Measurements from ENCODE around the gene FMN1.

Gene FMN1

GRCh38 chr15:33154351-33155166 is 40.0 kb downstream of the FMN1 start:
- no peak for DNase-seq (ENCODE audit: low read depth, low spot score)

GRCh38 chr15:33153548-33153947 is 41.0 kb downstream of the FMN1 start:
- DNase-seq (ENCODE audit: low read depth, low spot score) = no peak

- no peak for DNase-seq (ENCODE audit: low read depth, low spot score)
Observed at GRCh38 chr15:33152502-33153109, 41.9 kb downstream of the FMN1 start.

GRCh38 chr15:33150971-33151370 is 43.5 kb downstream of the FMN1 start:
- DNase-seq (ENCODE audit: low read depth, low spot score) = no peak

GRCh38 chr15:33150431-33150941 is 44.0 kb downstream of the FMN1 start:
- DNase-seq (ENCODE audit: low read depth, low spot score) = no peak

- DNase-seq (ENCODE audit: low read depth, low spot score) = no peak
Observed at GRCh38 chr15:33149919-33150318, 44.6 kb downstream of the FMN1 start.

GRCh38 chr15:33148129-33148751 is 46.3 kb downstream of the FMN1 start:
- DNase-seq (ENCODE audit: low read depth, low spot score) = no peak

GRCh38 chr15:33146051-33146450 is 48.5 kb downstream of the FMN1 start:
- DNase-seq (ENCODE audit: low read depth, low spot score) = no peak

GRCh38 chr15:33145447-33145846 is 49.1 kb downstream of the FMN1 start:
- DNase-seq (ENCODE audit: low read depth, low spot score) = no peak

GRCh38 chr15:33142708-33143107 is 51.8 kb downstream of the FMN1 start:
- no peak for DNase-seq (ENCODE audit: low read depth, low spot score)

GRCh38 chr15:33138000-33138399 is 56.5 kb downstream of the FMN1 start:
- DNase-seq (ENCODE audit: low read depth, low spot score) = no peak

- no peak for DNase-seq (ENCODE audit: low read depth, low spot score)
Observed at GRCh38 chr15:33137101-33137500, 57.4 kb downstream of the FMN1 start.

GRCh38 chr15:33136353-33136752 is 58.2 kb downstream of the FMN1 start:
- no peak for DNase-seq (ENCODE audit: low read depth, low spot score)

GRCh38 chr15:33135355-33135781 is 59.1 kb downstream of the FMN1 start:
- no peak for DNase-seq (ENCODE audit: low read depth, low spot score)

- DNase-seq (ENCODE audit: low read depth, low spot score) = no peak
Observed at GRCh38 chr15:33132722-33133345, 61.7 kb downstream of the FMN1 start.

GRCh38 chr15:33132233-33132580 is 62.3 kb downstream of the FMN1 start:
- no peak for DNase-seq (ENCODE audit: low read depth, low spot score)

- no peak for DNase-seq (ENCODE audit: low read depth, low spot score)
Observed at GRCh38 chr15:33131552-33132232, 62.8 kb downstream of the FMN1 start.

GRCh38 chr15:33126559-33127290 is 67.8 kb downstream of the FMN1 start:
- no peak for DNase-seq (ENCODE audit: low read depth, low spot score)

GRCh38 chr15:33125894-33126537 is 68.5 kb downstream of the FMN1 start:
- no peak for DNase-seq (ENCODE audit: low read depth, low spot score)

- DNase-seq (ENCODE audit: low read depth, low spot score) = no peak
Observed at GRCh38 chr15:33124811-33125210, 69.7 kb downstream of the FMN1 start.

Data from activated CD4-positive, CD25-positive, alpha-beta regulatory T cell treated with anti-CD3 and anti-CD28 coated beads, Interleukin-2, amount 50 U/mL, for 16 hours (primary cell).